Astrocyte (in vitro differentiated cells and primary cell): ENCODE data around the gene COPZ1. TPM values are rescaled to one million over a fixed set of nuclear protein-coding genes. Genes with fewer than 3 reads are reported as not detected.
A peak's percentile ranks its signal among the peaks of the same experiment; 100 is the strongest.

Experiments
- DNase-seq: peaks from one replicate; pipeline ENCODE4 v3.0.0-alpha.2; 2010; ENCODE audit warnings: low read depth
- FAIRE-seq: peaks from 2 replicates; lab custom pipeline; 2011; peaks lifted over from hg19 to GRCh38; lab: Jason Lieb, UNC
- H2AFZ ChIP-seq: 2 replicates; pipeline ENCODE4 v1.6.0; 2012; ENCODE audit warnings: low read depth, low read length, inconsistent platforms
- H3K27ac ChIP-seq: 2 replicates; pipeline ENCODE4 v1.5.1; 2011; ENCODE audit warnings: low read depth, low read length, inconsistent platforms
- H3K27me3 ChIP-seq: 2 replicates; pipeline ENCODE4 v1.6.0; 2011; ENCODE audit warnings: low read length, inconsistent platforms; ENCODE audit not compliant: insufficient read depth
- H3K36me3 ChIP-seq: 2 replicates; pipeline ENCODE4 v1.5.1; 2011; ENCODE audit warnings: low read length, inconsistent platforms; ENCODE audit not compliant: insufficient read depth
- H3K4me1 ChIP-seq: 2 replicates; pipeline ENCODE4 v1.5.1; 2011; ENCODE audit warnings: low read length, inconsistent platforms; ENCODE audit not compliant: insufficient read depth
- H3K4me2 ChIP-seq: 2 replicates; pipeline ENCODE4 v1.6.0; 2012; ENCODE audit warnings: low read length, inconsistent platforms
- H3K4me3 ChIP-seq: 2 replicates; pipeline ENCODE4 v1.5.1; 2011; ENCODE audit warnings: low read depth, mild to moderate bottlenecking, low read length, inconsistent platforms; ENCODE audit not compliant: insufficient read depth
- H3K79me2 ChIP-seq: 2 replicates; pipeline ENCODE4 v1.6.0; 2012; ENCODE audit warnings: mild to moderate bottlenecking, low read length, inconsistent platforms; ENCODE audit not compliant: insufficient read depth
- H3K9ac ChIP-seq: 2 replicates; pipeline ENCODE4 v1.6.0; 2012; ENCODE audit warnings: mild to moderate bottlenecking, low read length, inconsistent platforms
- H3K9me3 ChIP-seq: 2 replicates; pipeline ENCODE4 v1.5.1; 2012; ENCODE audit warnings: low read depth, mild to moderate bottlenecking, low read length, inconsistent platforms; ENCODE audit not compliant: insufficient read depth
- H4K20me1 ChIP-seq: 2 replicates; pipeline ENCODE4 v1.6.0; 2012; ENCODE audit warnings: low read length, inconsistent platforms; ENCODE audit not compliant: insufficient read depth
- H3K27ac Mint-ChIP-seq: one replicate; pipeline ENCODE4 v1.8.0; 2021; ENCODE audit warnings: mild to moderate bottlenecking, mixed read lengths; ENCODE audit not compliant: unreplicated experiment
- H3K27me3 Mint-ChIP-seq: one replicate; pipeline ENCODE4 v1.8.0; 2021; ENCODE audit warnings: low read depth, mixed read lengths; ENCODE audit not compliant: unreplicated experiment
- H3K36me3 Mint-ChIP-seq: one replicate; pipeline ENCODE4 v1.8.0; 2021; ENCODE audit warnings: low read depth, mixed read lengths; ENCODE audit not compliant: unreplicated experiment
- H3K4me1 Mint-ChIP-seq: one replicate; pipeline ENCODE4 v1.8.0; 2021; ENCODE audit warnings: low read depth, mixed read lengths; ENCODE audit not compliant: unreplicated experiment
- H3K4me3 Mint-ChIP-seq: one replicate; pipeline ENCODE4 v1.8.0; 2021; ENCODE audit warnings: mild to moderate bottlenecking, moderate library complexity, mixed read lengths; ENCODE audit not compliant: unreplicated experiment
- H3K9me3 Mint-ChIP-seq: one replicate; pipeline ENCODE4 v1.8.0; 2021; ENCODE audit warnings: mild to moderate bottlenecking, mixed read lengths; ENCODE audit not compliant: unreplicated experiment
- EZH2 ChIP-seq: IDR thresholded peaks from 2 replicates; pipeline ENCODE4 v1.6.1; 2012; ENCODE audit warnings: mild to moderate bottlenecking, low read length, inconsistent platforms; ENCODE audit not compliant: insufficient read depth
- total RNA-seq: library from RNA; stranded (reverse); gene quantifications from 2 replicates; pipeline ENCODE4 v1.2.1, GENCODE V29; 2021
- TF ChIP-seq, protein P1 (sequence below): IDR thresholded peaks from 2 replicates; pipeline ENCODE4 v1.5.1; 2011; ENCODE audit warnings: low read depth, mild to moderate bottlenecking, inconsistent platforms, low read length, moderate library complexity; ENCODE audit not compliant: insufficient read depth

Gene COPZ1
- total RNA-seq, 1 donor from 2014 or later = 136 TPM

GRCh38 chr12:54337854-54338650, 13.1 kb downstream of the COPZ1 start:
- peak overlapping the region; percentile 47 for H3K4me3 Mint-ChIP-seq
- peaks cover 60% of the 10 kb centered on the region for H3K79me2 ChIP-seq
- no peaks in the 10 kb centered on the region for H3K9me3 Mint-ChIP-seq
- no peak overlapping the region for H3K4me3 ChIP-seq
- peaks cover 10% of the 10 kb centered on the region for H3K4me1 ChIP-seq
- no peaks in the 10 kb centered on the region for H3K27me3 ChIP-seq
- H3K27ac ChIP-seq = no peak overlapping the region
- H3K27me3 Mint-ChIP-seq = no peaks in the 10 kb centered on the region
- peaks cover 38% of the 10 kb centered on the region for H3K4me1 Mint-ChIP-seq
- no peak overlapping the region for H3K9ac ChIP-seq
- peaks cover 15% of the 10 kb centered on the region for H3K36me3 ChIP-seq
- H2AFZ ChIP-seq = no peak overlapping the region
- H3K36me3 Mint-ChIP-seq = peaks cover 21% of the 10 kb centered on the region
- FAIRE-seq = no peak
- H4K20me1 ChIP-seq = peaks cover 82% of the 10 kb centered on the region
- no peak for DNase-seq
- peak overlapping the region; percentile 32 for H3K4me2 ChIP-seq
- no peaks in the 10 kb centered on the region for H3K9me3 ChIP-seq
- no peak for TF ChIP-seq EZH2
- TF ChIP-seq, protein P1, sequence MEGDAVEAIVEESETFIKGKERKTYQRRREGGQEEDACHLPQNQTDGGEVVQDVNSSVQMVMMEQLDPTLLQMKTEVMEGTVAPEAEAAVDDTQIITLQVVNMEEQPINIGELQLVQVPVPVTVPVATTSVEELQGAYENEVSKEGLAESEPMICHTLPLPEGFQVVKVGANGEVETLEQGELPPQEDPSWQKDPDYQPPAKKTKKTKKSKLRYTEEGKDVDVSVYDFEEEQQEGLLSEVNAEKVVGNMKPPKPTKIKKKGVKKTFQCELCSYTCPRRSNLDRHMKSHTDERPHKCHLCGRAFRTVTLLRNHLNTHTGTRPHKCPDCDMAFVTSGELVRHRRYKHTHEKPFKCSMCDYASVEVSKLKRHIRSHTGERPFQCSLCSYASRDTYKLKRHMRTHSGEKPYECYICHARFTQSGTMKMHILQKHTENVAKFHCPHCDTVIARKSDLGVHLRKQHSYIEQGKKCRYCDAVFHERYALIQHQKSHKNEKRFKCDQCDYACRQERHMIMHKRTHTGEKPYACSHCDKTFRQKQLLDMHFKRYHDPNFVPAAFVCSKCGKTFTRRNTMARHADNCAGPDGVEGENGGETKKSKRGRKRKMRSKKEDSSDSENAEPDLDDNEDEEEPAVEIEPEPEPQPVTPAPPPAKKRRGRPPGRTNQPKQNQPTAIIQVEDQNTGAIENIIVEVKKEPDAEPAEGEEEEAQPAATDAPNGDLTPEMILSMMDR = no peak
- H3K27ac Mint-ChIP-seq = no peak overlapping the region

GRCh38 chr12:54338698-54339296, 13.9 kb downstream of the COPZ1 start:
- H3K27ac Mint-ChIP-seq = no peak overlapping the region
- Histone ChIP-seq H3K4me2 (no peak overlapping the region), H3K79me2 (peaks cover 53% of the 10 kb centered on the region), H2AFZ (no peak overlapping the region), H3K9me3 (no peaks in the 10 kb centered on the region), H3K27me3 (no peaks in the 10 kb centered on the region), H3K36me3 (peaks cover 21% of the 10 kb centered on the region), H3K9ac (no peak overlapping the region), H3K4me1 (peaks cover 10% of the 10 kb centered on the region), H4K20me1 (peaks cover 75% of the 10 kb centered on the region), H3K4me3 (no peak overlapping the region), H3K27ac (no peak overlapping the region)
- peaks cover 24% of the 10 kb centered on the region for H3K36me3 Mint-ChIP-seq
- DNase-seq = peak; percentile 74
- FAIRE-seq = no peak
- peaks cover 38% of the 10 kb centered on the region for H3K4me1 Mint-ChIP-seq
- no peaks in the 10 kb centered on the region for H3K27me3 Mint-ChIP-seq
- TF ChIP-seq EZH2 = no peak
- TF ChIP-seq, protein P1 = no peak
- no peaks in the 10 kb centered on the region for H3K9me3 Mint-ChIP-seq
- H3K4me3 Mint-ChIP-seq = no peak overlapping the region
